GM12892 (cell line): Measurements from ENCODE around the gene PPP3R2.
A peak's percentile ranks its signal among the peaks of the same experiment; 100 is the strongest.
"Not testable (repeated sequence)": the region's sequence is repeated elsewhere in the genome, so short reads cannot be mapped to it uniquely, and the experiment has no call there.

Experiments
- DNase-seq: peaks from one replicate; pipeline ENCODE4 v3.0.0; 2011; ENCODE audit not compliant: insufficient read length
- FAIRE-seq: peaks from 2 replicates; lab custom pipeline; 2011; peaks lifted over from hg19 to GRCh38; lab: Jason Lieb, UNC
- POLR2A ChIP-seq: IDR thresholded peaks from 2 replicates; pipeline ENCODE4 v1.6.1; 2011; ENCODE audit warnings: low read depth, low read length, control low read depth
- POLR2AphosphoS5 ChIP-seq: IDR thresholded peaks from 2 replicates; pipeline ENCODE4 v1.6.1; 2011; ENCODE audit warnings: low read depth, low read length, control low read depth
- TAF1 ChIP-seq: IDR thresholded peaks from 2 replicates; pipeline ENCODE4 v1.6.1; 2011; ENCODE audit warnings: low read depth, mild to moderate bottlenecking, control low read depth, low read length, borderline replicate concordance

PPP3R2 gene

GRCh38 chr9:101625876-101626275 lies 31.1 kb upstream of the PPP3R2 start:
- no peak for FAIRE-seq
- TF ChIP-seq POLR2AphosphoS5 (no peak), POLR2A (no peak), TAF1 (no peak)
- no peak for DNase-seq

- FAIRE-seq (no peak), DNase-seq (no peak)
- TF ChIP-seq TAF1: no peak
- no peak for TF ChIP-seq POLR2A
- no peak for TF ChIP-seq POLR2AphosphoS5
Observed at GRCh38 chr9:101620452-101620851, 25.7 kb upstream of the PPP3R2 start.

- no peak for FAIRE-seq
- TF ChIP-seq POLR2A (no peak), TAF1 (no peak), POLR2AphosphoS5 (no peak)
- no peak for DNase-seq
Observed at GRCh38 chr9:101618698-101619097, 23.9 kb upstream of the PPP3R2 start.

GRCh38 chr9:101605547-101605946 lies 10.8 kb upstream of the PPP3R2 start:
- DNase-seq (no peak), FAIRE-seq (no peak)
- TF ChIP-seq POLR2AphosphoS5: no peak
- no peak for TF ChIP-seq POLR2A
- no peak for TF ChIP-seq TAF1

GRCh38 chr9:101604296-101604695 lies 9.5 kb upstream of the PPP3R2 start:
- FAIRE-seq (no peak), DNase-seq (no peak)
- TF ChIP-seq TAF1 (no peak), POLR2A (no peak), POLR2AphosphoS5 (no peak)

GRCh38 chr9:101601904-101602765 lies 7.4 kb upstream of the PPP3R2 start:
- FAIRE-seq (peak; percentile 57), DNase-seq (no peak)
- TF ChIP-seq POLR2AphosphoS5: no peak
- no peak for TF ChIP-seq TAF1
- no peak for TF ChIP-seq POLR2A

GRCh38 chr9:101593345-101593744 lies 1.4 kb downstream of the PPP3R2 start:
- TF ChIP-seq POLR2AphosphoS5 (no peak), TAF1 (no peak), POLR2A (no peak)
- DNase-seq (no peak), FAIRE-seq (no peak)

GRCh38 chr9:101592788-101593187 lies 2.0 kb downstream of the PPP3R2 start:
- DNase-seq (no peak), FAIRE-seq (no peak)
- TF ChIP-seq TAF1 (no peak), POLR2A (no peak), POLR2AphosphoS5 (no peak)

- FAIRE-seq (no peak), DNase-seq (no peak)
- no peak for TF ChIP-seq TAF1
- no peak for TF ChIP-seq POLR2A
- TF ChIP-seq POLR2AphosphoS5: no peak
Observed at GRCh38 chr9:101591787-101592446, 2.9 kb downstream of the PPP3R2 start.

GRCh38 chr9:101590901-101591300 lies 3.9 kb downstream of the PPP3R2 start:
- no peak for TF ChIP-seq TAF1
- DNase-seq (no peak), FAIRE-seq (no peak)

GRCh38 chr9:101590074-101590473 lies 4.7 kb downstream of the PPP3R2 start:
- not testable (repeated sequence) for DNase-seq, FAIRE-seq
